NCI-H69 (cell line): ENCODE measurements around the gene FAM131C.

Experiments used
- DNase-seq: peaks from one replicate; lab custom pipeline; 2025; lab: John Stamatoyannopoulos, UW

FAM131C gene

GRCh38 chr1:16101623-16102022 is 28.2 kb upstream of the FAM131C start:
- no peak for DNase-seq

- DNase-seq = no peak
Observed at GRCh38 chr1:16099412-16099811, 26.0 kb upstream of the FAM131C start.

GRCh38 chr1:16095447-16095846 is 22.0 kb upstream of the FAM131C start:
- DNase-seq = no peak

GRCh38 chr1:16094453-16095158 is 21.2 kb upstream of the FAM131C start:
- DNase-seq = no peak

- no peak for DNase-seq
Observed at GRCh38 chr1:16093611-16094010, 20.2 kb upstream of the FAM131C start.

GRCh38 chr1:16092923-16093511 is 19.6 kb upstream of the FAM131C start:
- DNase-seq = no peak

GRCh38 chr1:16092097-16092922 is 18.9 kb upstream of the FAM131C start:
- no peak for DNase-seq

- DNase-seq = peak; percentile 40
Observed at GRCh38 chr1:16091296-16091695, 17.8 kb upstream of the FAM131C start.

- no peak for DNase-seq
Observed at GRCh38 chr1:16090076-16090826, 16.8 kb upstream of the FAM131C start.

- DNase-seq = no peak
Observed at GRCh38 chr1:16088996-16089395, 15.5 kb upstream of the FAM131C start.

- no peak for DNase-seq
Observed at GRCh38 chr1:16088351-16088911, 15.0 kb upstream of the FAM131C start.

GRCh38 chr1:16087733-16088132 is 14.3 kb upstream of the FAM131C start:
- DNase-seq = no peak

- DNase-seq = no peak
Observed at GRCh38 chr1:16085522-16085921, 12.1 kb upstream of the FAM131C start.

GRCh38 chr1:16083486-16083885 is 10.0 kb upstream of the FAM131C start:
- DNase-seq = peak; percentile 26

- DNase-seq = peak; percentile 37
Observed at GRCh38 chr1:16082283-16083038, 9.0 kb upstream of the FAM131C start.

GRCh38 chr1:16081636-16082035 is 8.2 kb upstream of the FAM131C start:
- DNase-seq = no peak

- no peak for DNase-seq
Observed at GRCh38 chr1:16080422-16081150, 7.1 kb upstream of the FAM131C start.

GRCh38 chr1:16078925-16079656 is 5.6 kb upstream of the FAM131C start:
- DNase-seq = peak; percentile 72

GRCh38 chr1:16077406-16078245 is 4.2 kb upstream of the FAM131C start:
- DNase-seq = no peak
